Fibroblast of skin of right biceps (primary cell): ENCODE data around the gene CDK11B.
"Not testable (repeated sequence)": the region's sequence is repeated elsewhere in the genome, so short reads cannot be mapped to it uniquely, and the experiment has no call there.

Experiments used
- DNase-seq: peaks from one replicate; pipeline ENCODE4 v3.0.0-alpha.2; 2013

CDK11B gene

GRCh38 chr1:1597275-1597930 is 61.4 kb downstream of the CDK11B start:
- DNase-seq: no peak

- no peak for DNase-seq
Measured at GRCh38 chr1:1596493-1597274, 62.1 kb downstream of the CDK11B start.

GRCh38 chr1:1595341-1595740 is 63.5 kb downstream of the CDK11B start:
- DNase-seq: not testable (repeated sequence)

GRCh38 chr1:1594602-1595260 is 64.1 kb downstream of the CDK11B start:
- no peak for DNase-seq

- DNase-seq: no peak
Measured at GRCh38 chr1:1593834-1594601, 64.8 kb downstream of the CDK11B start.

GRCh38 chr1:1591452-1591851 is 67.4 kb downstream of the CDK11B start:
- peak; percentile 67 for DNase-seq
